ENCODE results near the gene FMO4.
"Not testable (repeated sequence)": the region's sequence is repeated elsewhere in the genome, so short reads cannot be mapped to it uniquely, and the experiment has no call there.

Gene FMO4, protein sequence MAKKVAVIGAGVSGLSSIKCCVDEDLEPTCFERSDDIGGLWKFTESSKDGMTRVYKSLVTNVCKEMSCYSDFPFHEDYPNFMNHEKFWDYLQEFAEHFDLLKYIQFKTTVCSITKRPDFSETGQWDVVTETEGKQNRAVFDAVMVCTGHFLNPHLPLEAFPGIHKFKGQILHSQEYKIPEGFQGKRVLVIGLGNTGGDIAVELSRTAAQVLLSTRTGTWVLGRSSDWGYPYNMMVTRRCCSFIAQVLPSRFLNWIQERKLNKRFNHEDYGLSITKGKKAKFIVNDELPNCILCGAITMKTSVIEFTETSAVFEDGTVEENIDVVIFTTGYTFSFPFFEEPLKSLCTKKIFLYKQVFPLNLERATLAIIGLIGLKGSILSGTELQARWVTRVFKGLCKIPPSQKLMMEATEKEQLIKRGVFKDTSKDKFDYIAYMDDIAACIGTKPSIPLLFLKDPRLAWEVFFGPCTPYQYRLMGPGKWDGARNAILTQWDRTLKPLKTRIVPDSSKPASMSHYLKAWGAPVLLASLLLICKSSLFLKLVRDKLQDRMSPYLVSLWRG

DNA sequence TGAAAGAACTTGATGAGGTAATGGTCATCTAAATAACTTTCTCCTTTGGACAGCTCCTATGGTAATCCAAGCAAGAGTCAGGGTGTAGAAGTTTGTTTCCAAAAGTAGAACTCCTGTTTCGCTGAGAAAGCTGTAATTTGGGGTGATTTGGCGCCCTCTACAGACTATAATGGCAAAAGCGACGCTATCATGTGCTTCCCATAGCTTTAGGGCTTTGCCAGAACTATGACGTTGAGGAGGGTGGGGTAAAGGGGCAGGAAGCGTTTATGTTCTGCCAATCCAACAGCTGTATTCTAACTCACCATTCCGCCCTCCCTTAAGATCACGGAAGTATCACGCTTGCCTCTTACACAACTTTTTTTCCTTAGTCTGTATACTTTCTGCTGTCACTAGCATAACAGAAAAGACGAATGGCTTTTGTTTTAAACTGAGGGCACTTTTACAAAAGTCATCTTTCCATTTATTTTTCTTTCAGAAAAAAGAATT, at the start of gene FMO4:
FMO4 (plus strand) TSS at position 349 of the 486 bp plus-strand sequence. CDS start 5,643 bp downstream, outside the sequence.
- DNase-seq, result peak; percentile 97

DNA sequence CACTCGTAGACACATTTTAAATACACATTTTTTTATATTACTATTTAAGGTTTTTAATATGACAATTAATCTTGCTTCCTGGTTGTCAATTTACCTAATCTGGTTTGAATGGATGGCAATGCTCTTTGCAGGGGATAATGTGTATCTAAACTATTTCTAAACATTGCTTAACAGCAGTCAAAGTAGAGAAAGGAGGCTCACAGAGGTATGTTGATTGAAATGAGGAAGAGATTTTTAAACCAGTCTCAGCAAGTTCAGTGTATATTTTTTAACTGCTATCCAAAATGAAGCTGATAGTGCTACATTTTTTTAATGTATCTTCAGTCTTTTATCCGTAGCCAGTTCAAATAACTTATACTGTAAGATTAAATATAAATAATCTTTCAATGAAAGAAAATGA, 48.3 kb upstream of the FMO4 start:
- no peak for DNase-seq

DNA sequence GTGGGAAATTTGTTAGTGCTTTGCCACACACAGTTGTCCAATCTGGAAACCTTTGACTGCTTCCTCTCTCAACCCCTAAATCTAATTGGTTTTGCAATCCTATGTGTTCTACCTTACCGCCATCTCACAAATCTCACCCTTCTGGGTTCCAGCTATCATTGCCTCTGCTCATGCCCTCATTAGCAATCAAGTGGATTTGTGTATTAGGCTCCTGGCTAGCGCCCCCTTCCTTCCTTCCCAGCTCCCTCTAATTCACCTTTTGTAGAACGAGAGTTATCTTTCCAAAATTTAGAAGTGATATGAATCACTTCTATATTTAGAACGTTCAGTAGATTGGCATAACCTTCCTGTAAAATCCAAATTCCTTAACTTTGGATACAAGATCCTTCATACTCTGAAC, 47.1 kb upstream of the FMO4 start:
- no peak for DNase-seq

DNA sequence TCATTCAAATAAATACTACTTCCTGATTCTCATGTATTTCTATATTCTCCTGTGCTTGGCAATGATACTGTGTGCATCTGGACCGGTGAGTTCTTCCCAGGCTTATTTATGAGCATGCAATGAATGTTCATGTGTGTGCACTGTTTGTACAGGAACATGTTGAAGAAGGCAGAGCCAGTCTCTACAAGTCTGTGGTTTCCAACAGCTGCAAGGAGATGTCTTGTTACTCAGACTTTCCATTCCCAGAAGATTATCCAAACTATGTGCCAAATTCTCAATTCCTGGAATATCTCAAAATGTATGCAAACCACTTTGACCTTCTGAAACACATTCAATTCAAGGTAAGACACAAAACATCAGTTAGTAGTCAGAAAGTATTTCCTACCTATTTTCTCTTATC, 46.6 kb upstream of the FMO4 start:
- DNase-seq, result no peak

DNA sequence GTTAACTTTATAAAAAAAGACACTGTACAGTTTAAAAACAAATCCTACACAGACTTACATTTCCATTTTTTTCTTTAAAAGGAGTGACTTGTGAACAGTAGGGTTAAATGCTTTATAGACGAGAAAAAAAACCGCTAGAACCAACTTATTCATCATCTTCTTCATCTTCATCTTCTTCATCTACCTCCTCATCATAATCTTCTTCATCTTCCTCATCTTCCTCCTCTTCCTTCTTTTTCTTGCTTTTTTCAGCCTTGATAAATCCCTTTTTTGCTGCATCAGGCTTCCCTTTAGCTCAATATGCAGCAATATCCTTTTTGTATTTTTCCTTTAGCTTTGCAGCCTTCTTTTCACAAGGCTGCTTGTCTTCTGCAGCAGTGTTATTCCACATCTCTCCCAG, 43.2 kb upstream of the FMO4 start:
- no peak for DNase-seq

DNA sequence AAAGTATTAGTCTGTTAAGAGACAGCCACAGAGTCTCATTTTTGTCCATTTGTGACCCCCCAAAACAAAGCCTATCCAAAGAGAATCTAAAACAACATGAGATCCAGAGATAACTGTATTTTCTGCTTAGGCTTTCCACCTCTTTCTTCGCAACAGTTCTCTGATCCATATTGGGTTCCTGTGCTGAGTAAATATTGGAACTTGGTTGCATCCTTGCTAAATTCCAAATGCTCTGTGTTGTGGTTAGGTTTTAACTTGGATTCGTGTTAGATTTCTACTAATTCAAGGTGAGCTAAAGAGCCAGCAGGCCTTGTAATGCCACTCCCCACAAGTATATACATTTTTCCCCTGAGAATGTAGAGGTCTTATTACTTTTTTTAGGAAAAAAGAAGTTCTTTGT, 36.4 kb upstream of the FMO4 start:
- no peak for DNase-seq

DNA sequence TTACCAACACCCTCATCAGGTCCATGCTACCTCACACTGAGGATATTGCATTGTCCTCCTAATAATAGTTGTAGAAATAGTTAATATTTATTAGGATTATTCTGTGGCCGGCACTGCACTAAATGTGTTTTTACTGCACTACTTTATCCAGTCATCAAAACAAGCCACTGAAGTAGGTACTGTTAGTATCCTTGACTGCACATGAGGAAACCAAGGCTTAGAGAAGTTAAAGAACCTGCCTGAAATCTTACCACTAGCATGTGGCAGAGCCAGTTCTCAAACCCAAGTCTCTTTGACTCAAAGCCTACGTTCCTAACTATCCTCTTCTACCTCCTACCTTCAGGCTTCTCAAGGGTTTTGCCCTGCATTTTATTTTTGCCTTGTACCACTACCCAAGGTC, 34.7 kb upstream of the FMO4 start:
- DNase-seq, result no peak

DNA sequence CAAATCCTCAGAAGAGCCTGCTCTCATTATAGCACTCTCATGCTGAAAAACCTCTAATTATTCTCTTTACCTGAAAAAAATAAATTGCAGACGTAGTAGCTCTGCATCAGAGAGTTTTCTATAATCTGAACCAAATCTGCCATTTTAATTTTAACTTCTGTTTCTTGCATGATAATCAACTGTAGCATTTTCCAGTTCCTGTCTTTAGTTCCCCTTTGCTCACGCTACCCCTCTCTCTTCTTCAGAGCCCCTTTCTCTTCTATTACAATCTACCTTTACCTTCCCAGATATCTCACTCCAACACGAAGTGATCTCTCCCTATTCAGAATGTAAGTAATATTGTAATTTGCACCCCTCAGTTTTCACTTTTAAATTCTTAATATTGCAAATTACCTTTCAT, 34.3 kb upstream of the FMO4 start:
- DNase-seq, result no peak

DNA sequence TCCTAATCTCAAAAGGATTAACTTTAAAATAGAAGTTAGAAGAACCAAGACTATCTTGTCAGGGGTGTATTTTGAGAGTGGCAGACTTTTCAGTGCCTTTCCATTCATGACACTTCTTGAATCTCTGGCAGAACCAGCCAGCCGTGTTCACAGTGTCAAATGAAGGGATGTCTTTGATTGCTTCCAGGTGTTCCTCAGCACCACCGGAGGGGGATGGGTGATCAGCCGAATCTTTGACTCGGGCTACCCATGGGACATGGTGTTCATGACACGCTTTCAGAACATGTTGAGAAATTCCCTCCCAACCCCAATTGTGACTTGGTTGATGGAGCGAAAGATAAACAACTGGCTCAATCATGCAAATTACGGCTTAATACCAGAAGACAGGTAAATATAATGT, 33.4 kb upstream of the FMO4 start:
- DNase-seq, result no peak

DNA sequence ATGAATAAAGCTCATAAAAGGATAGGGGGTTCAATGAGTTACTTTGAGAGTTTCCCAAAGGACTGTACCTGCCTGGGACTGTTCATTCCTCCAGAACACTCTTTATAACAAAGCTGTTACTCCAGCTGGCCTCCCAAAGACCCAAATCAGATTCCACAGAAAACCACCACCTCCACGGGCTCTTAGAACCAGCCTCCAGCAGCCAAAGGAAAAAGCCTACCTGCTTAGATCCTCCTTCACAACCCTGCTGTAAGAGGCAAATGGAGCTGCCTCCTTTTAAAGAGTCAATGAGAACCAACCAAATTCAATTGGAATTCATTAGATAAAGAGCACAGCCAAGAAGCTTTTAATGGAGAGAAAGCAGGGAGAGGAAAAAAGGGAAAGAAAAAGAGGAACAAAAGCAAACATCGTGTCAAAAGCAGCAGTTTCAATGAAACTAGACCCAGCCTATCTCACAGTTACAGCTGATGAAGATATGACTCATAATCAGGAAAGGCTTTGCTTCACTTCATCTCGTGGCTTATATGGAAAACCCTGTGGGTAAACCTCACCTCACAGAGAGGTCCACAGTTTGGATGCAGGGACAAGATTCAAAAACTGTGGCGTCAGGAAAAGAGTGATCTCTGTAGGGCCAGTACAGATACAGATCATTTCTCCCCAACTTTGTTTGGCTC, 27.8 kb upstream of the FMO4 start:
- no peak for DNase-seq

DNA sequence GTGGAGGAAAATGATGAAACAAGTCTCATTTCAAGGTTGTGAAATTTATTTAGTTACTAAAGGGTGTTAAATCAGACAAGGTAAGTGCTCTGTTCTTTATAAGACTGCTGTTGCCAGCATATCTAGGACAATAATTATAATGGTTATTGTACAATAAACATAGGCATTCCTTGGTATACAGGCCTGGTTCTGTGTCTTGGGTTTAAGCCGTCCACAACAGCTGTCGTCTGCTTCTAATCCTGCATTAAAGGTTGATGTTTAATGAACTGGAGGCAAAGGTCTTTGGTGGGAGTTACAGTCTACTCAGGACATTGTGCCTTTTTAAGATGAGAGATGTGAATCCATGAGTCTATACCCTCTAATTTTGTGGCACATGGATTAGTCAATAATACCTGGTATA, 23.4 kb upstream of the FMO4 start:
- no peak for DNase-seq

DNA sequence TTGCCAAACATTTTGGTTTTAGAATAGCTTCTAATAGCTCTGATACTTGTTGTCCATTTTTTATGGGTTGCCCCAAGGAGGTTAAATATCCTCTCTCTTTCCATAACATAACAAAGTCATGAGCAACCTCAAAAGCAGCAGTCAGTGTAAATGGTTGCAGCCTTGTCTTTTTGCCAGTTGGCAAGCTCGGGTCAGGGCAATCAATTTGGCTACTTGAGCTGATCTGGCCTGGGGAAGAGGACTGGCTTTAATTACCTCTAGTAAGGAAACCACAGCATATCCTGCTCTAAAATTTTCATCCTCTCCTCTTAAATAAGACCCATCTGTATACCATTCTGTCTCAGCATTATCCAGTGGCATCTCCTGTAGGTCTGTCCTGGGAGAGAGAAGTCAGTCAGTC, 21.2 kb upstream of the FMO4 start:
- DNase-seq, result no peak

DNA sequence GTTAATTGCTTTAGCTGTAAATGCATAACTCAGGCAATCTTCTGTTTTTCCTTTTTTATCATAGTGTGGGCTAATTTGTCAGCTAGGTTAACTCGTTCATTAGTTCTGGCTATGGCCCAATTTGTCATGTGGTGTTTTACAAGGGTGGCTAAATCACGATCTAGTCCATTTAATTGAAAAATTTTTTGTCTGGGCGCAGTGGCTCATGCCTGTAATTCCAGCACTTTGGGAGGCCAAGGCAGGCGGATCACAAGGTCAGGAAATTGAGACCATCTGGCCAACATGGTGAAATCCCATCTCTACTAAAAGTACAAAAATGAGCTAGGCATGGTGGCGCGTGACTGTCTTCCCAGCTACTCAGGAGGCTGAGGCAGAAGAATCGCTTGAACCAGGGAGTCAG, 18.6 kb upstream of the FMO4 start:
- DNase-seq, result not testable (repeated sequence)

DNA sequence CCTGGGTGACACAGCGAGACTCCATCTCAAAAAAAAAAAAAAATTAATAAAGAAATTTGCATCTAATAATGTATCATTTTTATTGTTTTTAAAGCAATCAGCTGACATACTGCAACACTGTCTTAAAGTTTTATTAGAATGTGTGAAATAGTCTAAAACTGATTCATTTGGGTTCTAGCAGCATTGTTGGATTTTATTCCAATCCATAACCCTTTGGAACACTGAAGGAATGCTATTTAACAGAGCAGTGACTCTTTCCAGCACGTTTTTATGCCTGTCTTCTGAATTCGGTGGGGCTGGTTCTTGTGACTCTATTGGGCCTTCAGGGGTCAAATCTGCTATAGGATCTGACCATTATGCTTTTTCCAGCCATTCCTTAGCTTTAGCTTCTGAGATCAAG, 18.2 kb upstream of the FMO4 start:
- no peak for DNase-seq

DNA sequence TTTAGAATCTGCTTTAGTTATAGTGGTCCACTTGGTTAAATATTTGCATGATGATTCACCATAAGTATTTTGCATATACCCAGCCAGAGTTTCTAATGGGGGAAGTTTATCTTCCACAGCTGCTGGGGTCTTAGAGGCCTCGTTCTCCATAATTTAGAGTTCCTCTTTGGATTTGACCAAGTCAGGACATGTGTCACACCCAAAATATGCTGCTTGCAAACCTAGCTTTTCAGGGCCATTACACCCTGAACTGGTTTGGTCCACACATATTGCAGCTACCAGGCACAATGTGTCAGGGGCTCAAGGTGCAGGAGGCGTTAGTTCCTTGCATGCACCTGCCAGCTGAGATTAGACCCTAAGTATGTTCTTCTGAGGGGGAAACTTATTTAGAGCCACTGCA, 17.1 kb upstream of the FMO4 start:
- DNase-seq, result no peak

DNA sequence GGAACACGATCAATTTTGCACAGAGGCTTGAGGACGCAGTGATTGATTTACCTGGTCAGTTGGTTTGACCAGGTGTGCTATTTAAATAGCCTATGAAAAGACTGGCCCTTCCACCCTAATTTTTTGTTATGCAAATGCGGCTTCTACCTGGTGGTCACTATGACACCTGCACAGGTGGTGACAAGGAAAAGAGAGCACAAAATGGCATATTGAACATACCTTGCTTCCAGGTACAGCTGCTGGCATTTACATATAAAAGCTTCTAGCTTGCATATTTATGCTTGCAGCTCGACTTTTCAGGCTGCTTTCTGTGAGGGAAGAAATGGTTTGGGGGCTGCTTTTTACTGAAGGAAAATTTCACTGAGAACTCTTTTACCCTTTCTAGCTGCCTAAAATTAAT, 15.3 kb upstream of the FMO4 start:
- no peak for DNase-seq

DNA sequence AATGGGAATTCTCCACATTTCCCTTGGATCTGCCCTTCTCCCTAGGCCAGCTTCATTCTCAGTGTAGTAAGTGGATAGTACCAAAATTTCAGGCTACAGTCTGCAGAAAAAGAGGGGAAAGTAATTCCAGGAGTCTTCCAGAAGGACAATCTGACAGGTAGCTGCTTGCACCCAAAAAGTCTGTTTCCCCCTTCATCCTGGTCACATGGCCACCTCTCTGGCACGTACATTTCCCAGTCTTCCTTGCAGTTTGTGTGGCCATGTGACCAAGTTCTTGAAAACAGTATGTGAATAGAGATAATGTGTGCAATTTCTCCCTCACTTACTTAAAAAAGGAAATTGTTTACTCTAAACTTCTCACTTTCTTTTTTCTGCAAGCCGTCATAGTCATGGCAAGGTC, 14.6 kb upstream of the FMO4 start:
- DNase-seq, result no peak

DNA sequence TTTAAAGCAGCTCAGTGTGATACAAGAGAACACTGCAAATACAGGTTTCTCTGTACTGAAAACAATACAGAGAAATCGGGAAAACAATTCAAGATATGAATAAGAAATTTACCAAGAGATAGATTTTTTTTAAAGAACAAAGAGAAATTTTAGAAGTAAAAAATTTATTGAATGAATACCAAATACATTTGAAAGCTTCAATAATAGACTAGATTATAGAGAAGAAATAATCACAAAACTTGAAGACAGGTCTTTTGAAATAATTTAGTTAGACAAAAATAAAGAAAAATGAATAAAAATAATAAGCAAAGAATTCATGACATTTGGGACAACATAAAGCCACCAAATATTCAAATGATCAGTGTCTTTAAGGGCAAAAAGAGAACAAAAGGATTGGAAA, 13.6 kb upstream of the FMO4 start:
- DNase-seq, result no peak

DNA sequence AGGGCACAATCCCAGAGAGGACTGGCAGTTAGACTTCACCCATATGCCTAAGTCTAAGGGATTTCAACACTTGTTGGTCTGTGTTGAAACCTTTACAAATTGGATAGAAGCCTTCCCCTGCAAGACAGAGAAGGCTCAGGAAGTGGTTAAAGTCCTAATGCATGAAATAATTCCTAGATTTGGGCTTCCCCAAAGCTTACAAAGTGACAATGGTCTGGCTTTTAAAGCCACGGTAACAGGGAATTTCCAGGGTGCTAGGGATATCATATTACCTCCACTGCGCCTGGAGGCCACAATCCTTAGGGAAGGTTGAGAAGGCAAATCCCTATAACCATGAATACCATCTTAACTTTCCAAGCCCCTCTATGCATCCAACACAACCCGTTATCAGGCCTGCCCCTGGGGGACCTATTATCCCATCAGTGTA, 3.3 kb upstream of the FMO4 start:
- no peak for DNase-seq

DNA sequence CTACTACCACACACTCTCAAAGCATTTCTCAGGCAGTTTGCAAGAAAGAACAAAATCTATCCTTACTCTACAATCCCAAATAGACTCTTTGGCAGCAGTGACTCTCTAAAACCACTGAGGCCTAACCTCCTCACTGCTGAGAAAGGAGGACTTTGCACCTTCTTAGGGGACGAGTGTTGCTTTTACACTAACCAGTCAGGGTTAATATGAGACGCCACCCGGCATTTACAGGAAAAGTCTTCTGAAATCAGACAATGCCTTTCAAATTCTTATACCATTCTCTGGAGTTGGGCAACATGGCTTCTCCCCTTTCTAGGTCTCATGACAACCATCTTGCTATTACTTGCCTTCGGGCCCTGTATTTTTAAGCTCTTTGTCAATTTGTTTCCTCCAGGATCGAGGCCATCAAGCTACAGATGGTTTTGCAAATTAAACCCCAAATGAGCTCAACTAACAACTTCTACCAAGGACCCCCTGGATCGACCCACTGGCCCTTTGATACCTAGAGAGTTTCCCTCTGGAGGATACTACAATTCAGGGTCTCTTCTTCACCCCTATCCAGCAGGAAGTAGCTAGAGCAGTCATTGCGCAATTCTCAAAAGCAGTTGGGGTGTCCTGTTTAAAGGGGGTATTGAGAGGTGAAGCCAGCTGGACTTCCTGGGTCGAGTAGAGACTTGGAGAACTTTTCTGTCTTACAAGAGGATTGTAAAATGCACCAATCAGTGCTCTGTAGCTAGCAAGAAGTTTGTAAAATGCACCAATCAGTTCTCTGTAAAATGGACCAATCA, 2.0 kb upstream of the FMO4 start:
- DNase-seq, result no peak

DNA sequence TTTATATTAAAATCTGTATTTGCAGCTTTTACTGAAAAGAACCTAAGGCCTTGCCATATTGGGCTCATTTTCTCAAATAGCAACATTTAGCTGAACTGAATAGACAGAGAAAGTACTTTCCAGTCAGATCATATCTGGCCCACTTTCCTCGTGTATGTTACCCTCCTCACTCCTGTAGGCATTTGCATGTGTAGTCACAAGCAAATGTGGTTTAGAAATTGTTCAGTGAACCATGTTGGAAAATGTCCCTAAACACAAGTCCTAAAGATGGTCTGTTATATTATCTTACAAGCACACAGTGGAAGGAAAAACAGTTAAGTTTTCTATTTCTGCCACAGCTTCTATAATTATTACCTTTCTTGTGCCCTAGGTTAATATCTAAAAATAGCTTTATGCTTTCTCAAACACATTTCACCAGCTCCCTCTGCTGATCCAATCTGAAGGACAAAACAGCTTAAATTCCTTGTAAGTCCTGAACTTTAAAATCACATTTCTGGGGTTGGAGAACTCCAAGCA, 606 bp upstream of the FMO4 start:
- no peak for DNase-seq

DNA sequence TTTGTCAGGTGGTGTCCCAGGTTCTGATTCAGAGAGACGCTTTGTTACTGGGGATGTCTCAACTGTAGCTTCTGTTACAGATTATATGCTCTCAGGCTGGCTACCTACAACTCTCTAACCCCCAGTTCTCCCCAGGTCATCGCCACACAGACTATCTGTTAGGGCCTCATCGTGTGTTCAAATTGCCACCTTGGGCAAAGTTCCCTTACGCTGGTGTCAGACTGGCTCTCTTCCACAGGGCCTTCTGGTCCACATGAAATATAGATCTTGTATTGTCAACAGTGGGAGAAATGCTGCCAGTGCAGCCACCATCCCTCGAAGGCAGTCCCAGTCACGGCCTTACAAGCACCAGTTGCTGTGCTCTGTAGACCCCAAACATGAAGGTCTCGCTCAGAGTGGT, 15.3 kb downstream of the FMO4 start:
- DNase-seq, result no peak

DNA sequence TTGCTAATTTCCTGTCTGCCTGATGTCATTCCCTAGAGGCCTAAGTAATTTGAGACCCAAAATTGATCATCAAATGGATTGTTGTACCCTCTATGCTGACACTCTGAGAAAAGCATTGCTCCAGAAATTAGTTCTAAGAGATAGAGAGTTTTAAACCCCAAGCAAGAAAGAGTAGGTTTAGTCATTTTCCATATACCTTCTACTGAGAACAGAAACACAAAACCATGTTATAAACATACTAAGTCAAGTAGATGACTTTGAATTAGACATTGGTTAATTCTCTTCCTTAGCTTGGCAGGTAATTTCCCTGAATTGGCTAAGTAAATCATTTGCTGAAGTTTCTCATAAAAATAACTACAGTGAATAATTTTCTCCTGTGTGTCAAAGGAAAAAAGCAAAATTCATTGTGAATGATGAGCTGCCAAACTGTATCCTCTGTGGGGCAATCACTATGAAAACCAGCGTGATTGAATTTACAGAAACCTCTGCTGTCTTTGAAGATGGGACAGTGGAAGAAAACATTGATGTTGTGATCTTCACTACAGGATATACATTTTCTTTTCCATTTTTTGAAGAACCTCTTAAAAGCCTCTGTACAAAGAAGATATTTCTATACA, 20.1 kb downstream of the FMO4 start:
- no peak for DNase-seq

All from amniotic stem cell (primary cell).